ENCODE measurements around the gene CTSO. TPM values are rescaled to one million over a fixed set of nuclear protein-coding genes. Genes with fewer than 3 reads are reported as not detected.
"Not testable (repeated sequence)": the region's sequence is repeated elsewhere in the genome, so short reads cannot be mapped to it uniquely, and the experiment has no call there.

The CTSO gene
- polyA plus RNA-seq, 3 donors = 31.9 to 42.0 (median 36.3) TPM

DNA sequence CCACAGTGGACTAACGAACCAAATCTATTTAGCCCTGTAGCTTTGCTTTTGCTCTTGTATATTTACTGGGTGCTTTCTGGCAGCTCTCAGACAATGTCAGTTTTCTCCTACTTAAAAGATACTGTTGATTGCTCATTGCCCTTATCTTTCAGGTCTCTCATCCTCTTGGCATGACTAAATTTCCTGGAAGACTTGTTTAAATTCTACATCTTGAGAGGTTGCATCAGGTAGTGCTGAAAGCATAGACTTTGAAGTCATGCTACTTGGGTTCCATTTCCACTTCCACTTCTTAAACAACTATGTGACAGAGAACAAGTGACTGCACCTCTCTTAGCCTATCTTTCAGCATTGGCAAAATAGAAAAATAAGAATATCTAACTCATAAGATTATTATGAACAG, 41.8 kb downstream of the CTSO start:
- no peak for DNase-seq

DNA sequence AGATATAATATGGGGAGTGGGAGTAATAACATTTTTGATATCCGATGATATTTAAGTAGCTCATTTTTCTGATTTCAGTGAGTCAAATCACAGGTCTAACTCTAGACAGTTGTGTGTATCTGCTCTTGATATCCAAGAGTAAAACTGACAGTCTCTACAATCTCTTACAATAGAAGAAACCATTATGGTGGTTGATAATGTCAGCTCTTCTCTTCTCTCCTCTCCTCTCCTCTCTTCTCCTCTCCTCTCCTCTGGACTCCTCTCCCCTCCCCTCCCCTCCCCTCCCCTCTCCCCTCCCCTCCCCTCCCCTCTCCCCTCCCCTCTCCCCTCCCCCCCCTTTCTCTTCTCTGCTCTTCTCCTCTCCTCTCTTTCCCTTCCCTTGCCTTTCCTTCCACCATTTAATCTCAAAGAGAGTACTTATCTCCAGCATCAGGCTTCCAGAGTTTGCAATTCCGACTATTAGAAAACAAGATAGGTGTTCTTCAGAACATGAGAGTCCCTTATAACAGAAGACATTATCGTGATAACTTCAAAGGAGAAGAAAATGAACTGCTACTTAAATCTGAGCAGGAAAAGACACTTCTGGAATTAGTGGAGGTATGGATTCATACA, 43.9 kb downstream of the CTSO start:
- DNase-seq = no peak

DNA sequence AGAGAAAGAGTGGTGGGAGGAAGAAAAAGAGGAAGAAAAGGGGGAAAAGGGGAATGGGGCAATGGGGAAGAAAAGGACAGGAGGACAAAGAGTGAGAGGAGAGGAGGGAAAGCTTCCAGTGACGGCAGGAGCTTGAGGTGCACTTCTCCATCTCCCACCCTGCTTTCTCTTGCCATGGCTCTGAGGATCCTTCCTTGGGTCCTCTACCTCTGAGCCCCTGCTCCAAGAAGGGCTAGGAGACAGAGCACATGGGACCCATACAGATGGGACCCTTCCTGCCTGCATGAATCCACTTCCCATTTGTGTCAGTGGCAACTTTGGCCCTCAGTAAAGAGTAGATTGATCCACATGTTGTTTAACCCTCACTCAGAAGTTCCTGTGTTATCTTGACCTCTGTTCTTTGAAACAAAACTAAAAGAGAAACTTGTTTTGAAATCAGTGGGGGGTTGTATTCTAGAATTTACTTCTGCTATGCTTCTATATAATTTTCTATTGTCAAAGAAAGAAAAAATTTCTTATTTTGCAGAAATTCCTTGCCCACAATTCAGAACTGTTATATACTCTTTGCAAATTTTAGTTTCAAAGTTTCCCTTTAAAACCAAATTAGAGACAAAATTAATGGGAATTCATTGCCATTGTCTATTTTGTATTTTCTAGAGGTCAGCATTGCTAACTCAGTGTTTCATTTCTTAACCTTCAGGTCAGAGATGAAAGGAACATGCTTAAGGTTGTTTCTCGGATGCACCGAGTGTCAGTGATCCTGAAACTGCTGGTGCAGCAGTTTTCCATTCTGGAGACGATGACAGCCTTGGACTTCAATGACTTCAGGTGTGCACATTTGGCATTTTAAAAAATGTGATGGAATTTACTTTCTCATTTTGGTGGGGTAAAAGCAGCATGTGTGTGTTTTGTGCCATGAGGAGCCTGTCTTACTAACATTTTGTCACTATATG, 45.2 kb downstream of the CTSO start:
- no peak for DNase-seq

DNA sequence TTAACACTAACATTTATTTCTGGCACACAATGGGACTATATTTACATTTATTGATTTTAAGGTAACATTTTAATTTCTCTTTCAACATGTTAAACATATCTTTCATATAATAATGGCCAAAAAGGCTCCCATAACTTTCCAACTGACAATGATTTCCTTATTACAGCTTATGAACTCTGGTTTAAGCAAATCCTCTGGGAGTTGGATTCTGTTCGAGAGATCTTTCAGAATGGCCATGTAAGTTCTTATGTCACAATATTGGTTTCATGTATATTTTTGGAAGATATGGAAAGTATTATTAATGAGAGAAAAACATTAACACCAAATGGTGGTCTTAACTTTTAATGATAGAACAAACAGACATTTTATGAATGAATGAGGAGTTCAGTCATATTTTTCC, 46.1 kb downstream of the CTSO start:
- no peak for DNase-seq

DNA sequence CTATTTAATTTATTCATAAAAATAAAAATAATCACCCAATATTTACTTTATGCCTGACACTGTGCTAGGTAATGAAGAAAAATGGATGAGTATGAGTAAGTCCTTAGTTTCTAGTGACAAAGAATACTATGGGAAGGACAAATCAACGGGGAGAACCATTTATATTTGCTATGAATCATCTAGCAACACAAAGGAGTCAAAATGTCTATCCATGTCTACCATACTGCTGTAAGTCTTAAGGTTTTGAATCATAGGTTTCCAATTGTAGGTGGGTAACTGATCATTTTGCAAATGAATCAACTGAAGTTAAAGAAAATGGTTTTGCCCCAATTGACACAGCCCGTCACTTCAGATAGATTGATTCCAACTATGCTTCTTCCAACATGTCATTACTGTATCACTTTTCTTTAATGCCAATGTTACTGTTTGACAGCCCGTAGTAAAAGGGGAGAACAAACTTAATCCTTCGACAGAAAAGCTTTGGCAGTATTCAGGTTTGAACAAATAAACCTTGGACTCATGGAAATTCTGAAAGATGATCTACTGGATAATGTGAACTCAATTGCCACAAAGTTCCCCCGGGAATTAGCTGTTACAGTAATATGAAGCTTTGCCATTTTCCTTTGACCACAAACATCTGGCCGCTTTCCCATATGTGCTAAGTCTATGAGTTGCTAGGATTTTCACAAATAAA, 47.0 kb downstream of the CTSO start:
- peak; percentile 69 for DNase-seq

DNA sequence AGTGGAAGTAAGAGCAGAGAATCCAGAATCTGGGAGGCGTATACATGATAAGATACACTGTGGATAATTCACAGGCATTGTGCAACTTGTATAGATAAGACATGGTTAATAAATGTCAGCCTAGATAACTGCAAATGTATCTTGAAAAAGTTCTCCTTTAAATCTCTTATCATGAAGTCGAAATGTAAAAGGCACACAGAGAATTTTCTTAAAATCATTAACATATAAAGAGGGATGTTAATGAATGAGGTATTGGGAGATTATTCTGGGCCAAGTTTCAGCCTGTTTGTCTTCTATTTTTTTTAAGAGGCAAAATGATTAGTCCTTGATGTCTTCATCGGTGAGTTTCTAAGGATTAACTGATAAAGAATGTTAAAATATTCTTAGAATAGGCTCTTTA, 49.3 kb downstream of the CTSO start:
- DNase-seq = no peak

DNA sequence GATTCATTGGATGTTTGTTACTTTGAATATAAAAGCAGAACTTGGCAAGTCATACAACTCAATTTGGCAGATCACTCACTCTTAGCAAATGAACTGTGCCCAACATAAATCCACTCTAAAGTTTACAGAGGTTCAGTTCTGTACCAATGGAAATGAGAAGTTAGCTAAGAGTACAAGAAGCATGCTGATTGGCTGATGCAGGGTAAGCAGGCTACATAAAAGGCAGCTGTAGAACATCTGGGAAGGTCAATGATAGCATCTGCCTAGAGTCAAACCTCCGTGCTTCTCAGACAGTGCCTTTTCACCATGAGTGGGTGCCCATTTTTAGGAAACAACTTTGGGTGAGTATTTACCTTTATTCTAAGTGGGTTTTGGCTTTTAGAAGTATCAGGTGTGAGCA, 50.2 kb downstream of the CTSO start, which contains the start of gene TDO2:
Gene TDO2 (plus strand): TSS at position 244 of the 400 bp plus-strand sequence. CDS start 63 bp downstream, at position 307.
- no peak for DNase-seq

DNA sequence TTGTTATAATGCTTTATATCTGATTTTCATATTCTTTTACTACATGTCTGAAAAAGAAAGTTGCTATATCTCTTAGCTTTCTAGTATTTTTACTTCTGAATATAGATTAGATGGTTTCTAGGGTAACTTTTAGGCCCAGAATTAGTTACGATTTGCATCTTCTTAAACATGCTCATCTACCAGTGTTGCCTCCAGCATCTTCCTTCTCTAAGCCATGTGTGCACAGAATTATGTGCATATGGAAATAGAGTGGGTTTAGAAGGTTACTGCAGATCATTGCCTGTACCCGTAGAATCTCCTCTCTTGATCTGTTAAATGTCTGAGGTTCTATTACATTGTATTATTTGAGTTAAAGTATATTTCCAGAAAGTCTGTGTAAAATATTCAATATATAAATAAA, 52.7 kb downstream of the CTSO start:
- no peak for DNase-seq

DNA sequence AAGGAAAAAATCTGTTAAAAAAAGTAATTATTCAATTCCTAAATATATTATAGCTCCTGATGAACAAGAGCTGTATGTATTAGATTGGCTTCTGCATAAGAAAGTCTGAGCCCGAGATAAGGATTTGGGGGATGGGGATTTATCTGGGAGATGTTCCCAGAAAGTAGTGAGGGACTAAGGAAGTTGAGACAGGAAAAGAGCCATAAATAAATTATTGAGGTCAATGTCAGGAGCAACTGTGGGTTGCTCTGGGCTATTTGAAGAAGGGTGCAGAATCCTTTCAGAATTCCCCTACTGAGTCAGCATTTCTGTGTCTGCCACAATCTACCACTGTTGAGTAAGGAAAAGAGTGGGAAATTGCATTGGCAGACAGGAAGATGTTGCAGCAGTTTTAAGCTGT, 53.3 kb downstream of the CTSO start:
- DNase-seq = peak; percentile 38

DNA sequence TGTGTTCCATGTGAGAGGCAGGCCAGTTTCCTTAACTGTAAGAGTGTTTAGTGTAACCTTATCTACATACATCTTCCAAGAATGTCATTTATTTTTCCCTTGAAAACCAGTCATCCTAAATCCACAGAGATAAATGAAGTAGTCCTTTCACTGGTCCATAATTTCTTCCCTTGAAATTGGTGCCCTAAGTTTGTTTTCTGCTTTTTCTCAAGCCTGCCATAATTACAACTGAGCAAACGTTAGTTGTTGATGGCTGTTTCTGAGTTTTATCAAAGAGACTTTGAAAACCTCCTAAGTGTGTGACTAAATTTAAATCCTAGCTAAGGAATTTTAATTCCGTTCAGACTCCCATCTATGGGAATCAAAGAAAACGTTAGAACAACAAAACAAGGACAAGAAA, 53.8 kb downstream of the CTSO start:
- no peak for DNase-seq

DNA sequence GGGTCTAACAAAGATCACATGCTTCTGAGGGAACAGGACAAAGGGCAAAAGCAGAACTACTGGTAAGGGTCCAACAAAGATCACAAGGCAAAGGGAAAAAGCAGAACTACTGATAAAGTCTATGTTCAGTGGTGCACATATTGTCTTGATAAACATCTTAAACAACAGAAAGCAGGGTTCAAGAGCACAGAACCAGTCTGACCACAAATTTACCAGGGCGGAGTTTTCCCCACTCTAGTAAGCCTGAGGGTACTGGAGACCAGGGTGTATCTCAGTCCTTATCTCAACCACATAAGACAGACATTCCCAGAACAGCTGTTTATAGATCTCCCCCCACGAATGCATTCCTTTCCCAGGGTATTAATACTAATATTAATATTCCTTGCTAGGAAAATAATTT, 55.3 kb downstream of the CTSO start:
- DNase-seq = not testable (repeated sequence)

DNA sequence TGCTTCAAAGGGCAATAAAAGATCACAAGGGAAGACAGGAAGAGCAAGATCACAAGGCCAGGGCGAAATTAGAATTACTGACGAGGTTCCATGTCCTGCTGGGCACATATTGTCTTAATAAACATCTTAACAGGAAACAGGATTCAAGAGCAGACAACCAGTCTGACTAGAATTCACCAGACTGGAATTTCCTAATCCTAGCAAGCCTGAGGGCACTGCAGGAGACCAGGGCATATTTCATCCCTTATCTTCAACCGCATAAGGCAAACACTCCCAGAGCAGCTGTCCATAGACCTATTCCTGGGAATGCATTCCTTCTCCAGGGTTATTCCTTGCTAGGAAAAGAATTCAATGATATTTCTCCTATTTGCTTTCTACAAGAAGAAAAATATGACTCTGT, 62.6 kb downstream of the CTSO start:
- no peak for DNase-seq

DNA sequence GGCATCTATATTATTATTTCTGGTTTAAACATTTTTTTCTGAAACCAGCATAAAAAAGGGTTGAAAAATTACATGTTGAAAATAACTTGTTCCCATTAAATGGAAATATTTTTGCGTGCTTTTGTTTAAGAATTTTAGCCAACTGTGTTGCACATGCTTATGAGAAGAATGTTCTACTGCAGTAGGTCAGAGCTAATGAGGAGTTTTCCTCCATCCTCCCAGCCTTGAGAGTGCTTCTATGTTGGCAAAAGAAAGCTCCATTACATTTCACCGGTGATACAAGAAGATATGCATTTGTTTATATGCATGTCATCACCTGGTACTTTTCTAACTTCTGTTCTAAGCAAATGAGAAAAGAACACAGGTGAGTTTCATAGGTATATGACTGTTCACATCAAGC, 63.7 kb downstream of the CTSO start:
- no peak for DNase-seq

DNA sequence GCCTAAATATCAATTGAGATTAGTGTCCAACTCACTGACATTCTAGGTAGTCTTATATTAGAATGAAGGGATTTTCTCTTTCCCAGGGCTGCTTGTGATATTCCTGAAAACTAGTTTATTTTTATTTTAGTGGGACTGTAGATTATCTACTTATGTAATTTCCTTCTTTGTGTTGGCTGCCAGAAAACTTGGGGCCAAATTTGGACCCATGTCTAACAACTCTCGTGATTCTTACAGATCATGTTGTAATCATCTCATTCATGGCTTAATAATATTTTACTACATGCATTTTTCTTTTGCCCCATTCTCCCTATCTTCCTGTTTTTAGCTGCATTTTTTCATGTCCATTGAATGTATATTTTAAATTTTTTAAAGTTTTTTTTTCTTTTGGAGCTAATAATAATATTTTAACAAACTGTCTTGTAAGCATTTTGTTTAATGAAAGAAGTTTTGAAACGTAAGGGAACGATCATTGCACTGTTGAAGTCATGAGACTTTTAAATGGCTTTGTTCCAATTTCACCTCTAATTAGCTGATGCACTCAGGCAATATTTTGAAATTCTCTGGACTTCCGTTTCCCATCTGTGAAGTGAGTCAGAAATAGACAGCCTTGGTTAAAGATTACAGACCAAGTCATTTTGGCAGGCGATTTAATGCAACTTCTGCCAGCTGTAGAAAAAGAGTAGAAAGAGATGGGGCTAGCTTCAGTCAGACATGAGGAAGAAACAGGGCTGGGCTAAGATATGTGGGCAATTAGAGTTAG, 64.5 kb downstream of the CTSO start:
- no peak for DNase-seq

DNA sequence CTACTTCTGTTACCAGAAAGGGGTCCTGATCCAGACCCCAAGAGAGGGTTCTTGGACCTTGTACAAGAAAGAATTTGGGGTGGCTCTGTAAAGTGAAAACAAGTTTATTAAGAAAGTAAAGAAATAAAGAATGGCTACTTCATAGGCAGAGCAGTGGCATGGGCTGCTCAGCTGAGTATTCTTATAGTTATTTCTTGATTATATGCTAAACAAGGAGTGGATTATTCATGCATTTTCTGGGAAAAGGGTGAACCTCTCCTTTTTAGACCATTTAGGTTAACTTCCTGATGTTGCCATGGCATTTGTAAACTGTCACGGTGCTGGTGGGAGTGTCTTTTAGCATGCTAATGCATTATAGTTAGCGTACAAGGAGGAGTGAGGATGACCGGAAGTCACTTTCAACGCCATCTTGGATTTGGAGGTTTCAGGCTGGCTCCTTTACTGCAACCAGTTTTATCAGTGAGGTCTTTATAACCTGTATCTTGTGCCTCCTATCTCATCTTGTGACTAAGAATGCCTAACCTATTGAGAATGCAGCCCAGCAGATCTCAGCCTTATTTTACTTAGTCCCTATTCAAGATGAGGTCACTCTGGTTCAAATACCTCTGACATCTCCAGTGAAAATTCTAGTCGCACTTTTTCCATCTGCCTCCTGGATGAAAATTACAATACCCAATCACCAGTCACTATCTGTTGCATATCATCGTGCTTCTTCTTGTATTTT, 65.7 kb downstream of the CTSO start:
- no peak for DNase-seq

DNA sequence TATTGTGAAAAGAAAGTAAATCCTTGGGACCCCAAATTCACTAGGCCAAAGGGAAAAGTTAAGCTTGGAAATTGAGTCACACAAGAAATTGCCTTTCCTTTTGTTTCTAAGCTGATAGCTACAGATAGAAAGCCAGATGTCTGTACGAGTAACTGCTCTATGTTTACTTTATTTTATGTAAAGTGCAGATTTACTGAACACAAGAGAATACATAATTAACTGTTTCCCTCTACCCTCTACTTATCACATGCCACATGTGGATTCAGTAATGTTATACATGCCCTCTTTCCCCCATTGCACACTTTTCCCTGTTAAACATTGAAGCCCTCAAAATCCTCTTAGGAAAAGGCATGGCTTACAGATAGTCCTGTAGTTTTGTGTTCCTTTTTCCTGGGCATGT, 66.6 kb downstream of the CTSO start:
- no peak for DNase-seq

DNA sequence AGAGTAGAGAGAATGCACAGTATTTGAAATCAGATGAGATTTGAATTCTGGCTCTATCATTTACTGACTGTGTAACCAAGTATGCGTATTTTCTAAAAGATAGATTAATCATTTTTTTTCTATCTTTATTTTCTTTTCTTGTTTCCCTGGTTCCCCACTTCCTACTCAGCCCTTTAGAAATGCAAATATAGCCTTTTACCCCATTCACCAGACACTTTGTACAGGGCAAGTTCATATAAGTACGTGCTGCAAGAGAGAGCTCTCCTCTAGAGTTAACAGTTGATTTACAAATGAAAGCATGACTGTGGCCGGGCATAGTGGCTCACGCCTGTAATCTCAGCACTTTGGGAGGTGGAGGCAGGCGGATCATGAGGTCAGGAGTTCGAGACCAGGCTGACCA, 68.0 kb downstream of the CTSO start:
- DNase-seq = no peak

DNA sequence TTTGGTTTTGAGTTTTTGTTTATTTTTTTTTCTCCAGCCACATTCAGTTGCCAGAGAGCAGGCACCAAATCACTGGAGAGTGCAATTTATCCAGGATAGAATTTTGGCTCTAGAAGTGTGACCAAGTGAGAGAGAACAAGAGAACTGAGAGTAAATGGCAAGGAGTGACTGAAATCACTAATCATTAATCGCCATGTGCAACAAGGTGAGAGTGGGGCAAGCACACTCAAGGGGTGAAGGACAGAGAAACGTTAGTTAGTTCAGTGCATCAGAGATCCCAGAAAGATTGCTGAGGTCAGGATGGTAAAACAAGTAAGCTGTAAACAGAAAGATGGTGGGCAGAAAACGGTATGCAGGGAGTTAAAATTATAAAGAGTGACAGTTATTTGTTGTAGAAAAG, 69.8 kb downstream of the CTSO start:
- DNase-seq = no peak

DNA sequence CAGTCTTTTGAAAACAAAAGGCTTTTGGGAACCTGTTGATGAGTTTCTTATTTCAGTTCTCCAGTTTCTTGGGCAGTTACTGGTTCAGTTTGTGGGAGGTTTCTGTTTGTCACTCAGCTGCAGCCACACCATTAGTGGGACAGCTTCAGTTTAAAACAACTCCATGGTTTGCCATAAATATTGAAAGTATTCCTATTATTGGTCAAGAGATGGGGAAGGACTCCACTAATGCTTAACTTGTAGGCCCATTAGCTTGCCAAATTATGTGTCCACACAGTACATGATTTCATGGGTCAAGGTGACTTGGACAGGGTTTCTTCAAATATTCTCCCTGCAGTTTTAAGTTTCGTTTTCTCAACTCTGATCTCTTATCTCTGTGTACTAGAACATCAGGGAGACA, 72.1 kb downstream of the CTSO start:
- no peak for DNase-seq

DNA sequence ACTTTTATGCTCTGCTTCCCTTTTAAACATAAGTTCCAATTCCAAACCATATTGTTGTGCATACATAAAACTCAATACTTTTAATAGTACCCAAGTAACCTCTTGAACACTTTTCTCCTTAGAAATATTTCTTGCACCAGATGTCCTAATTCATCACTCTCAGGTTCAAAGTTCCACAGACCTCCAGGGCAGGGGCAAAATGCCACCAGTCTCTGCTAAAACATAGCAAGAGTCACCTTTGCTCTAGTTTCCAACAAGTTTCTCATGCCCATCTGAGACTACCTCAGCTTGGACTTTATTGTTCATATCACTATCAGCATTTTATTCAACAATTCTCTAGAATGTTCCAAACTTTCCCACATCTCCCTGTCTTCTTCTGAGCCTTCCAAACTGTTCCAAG, 73.9 kb downstream of the CTSO start:
- DNase-seq = no peak

DNA sequence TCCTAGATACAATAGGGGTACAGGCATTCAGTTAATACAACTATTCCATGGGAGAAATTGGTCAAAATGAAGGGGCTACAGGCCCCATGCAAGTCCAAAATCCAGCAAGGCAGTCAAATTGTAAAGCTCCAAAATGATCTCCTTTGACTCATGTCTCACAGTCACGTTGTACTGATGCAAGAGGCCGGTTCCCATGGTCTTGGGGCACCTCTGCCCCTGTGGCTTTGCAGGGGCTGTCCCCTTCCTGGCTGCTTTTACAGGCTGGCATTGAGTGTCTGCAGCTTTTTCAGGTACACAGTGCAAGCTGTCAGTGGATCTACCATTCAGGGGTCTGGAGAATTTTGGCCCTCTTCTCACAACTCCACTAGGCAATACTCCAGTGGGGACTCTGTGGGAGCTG, 75.1 kb downstream of the CTSO start:
- DNase-seq = no peak

Data from renal pelvis (tissue), 4 donors.